OCI-LY7 (cell line): Measurements from ENCODE around the gene C1orf56. TPM values are rescaled to one million over a fixed set of nuclear protein-coding genes. Genes with fewer than 3 reads are reported as not detected.

Source experiments
- BruUV-seq: library from RNA; stranded (reverse); fragments of 400-500 nt; replicated peaks from 2 replicates; lab custom pipeline; 2021; lab: Mats Ljungman, UMichigan
- CTCF ChIA-PET: fragments of 300-600 bp; sonication (Branson Sonifier 250); formaldehyde crosslinking; loops from one replicate; lab custom pipeline; 2022; ENCODE audit warnings: antibody characterized with exemption; ENCODE audit not compliant: unreplicated experiment; lab: Charles Lee
- POLR2A ChIA-PET: fragments of 300-600 bp; sonication (Branson Sonifier 250); formaldehyde crosslinking; loops from one replicate; lab custom pipeline; 2022; ENCODE audit warnings: antibody characterized with exemption; lab: Charles Lee
- DNase-seq: peaks from one replicate; pipeline ENCODE4 v3.0.0-alpha.2; 2015; ENCODE audit warnings: low spot score
- H2AFZ ChIP-seq: fragments of 200-600 bp; sonication (generic), shearing (Covaris generic); 2 replicates; pipeline ENCODE4 v1.6.1; 2014; ENCODE audit warnings: mild to moderate bottlenecking, antibody characterized with exemption, low read length, moderate library complexity
- H3K27ac ChIP-seq: fragments of 200-600 bp; sonication (generic); 2 replicates; pipeline ENCODE4 v1.5.1; 2014; ENCODE audit warnings: mixed run types, low read depth, mild to moderate bottlenecking, moderate library complexity, low read length, inconsistent platforms; ENCODE audit not compliant: poor library complexity, severe bottlenecking
- H3K36me3 ChIP-seq: fragments of 200-600 bp; sonication (generic); 2 replicates; pipeline ENCODE4 v1.6.1; 2014; ENCODE audit warnings: mild to moderate bottlenecking, antibody characterized with exemption, low read length, moderate library complexity, mixed read lengths; ENCODE audit not compliant: insufficient read depth
- H3K4me1 ChIP-seq: fragments of 200-600 bp; sonication (generic); 2 replicates; pipeline ENCODE4 v1.5.1; 2014; ENCODE audit warnings: mild to moderate bottlenecking, low read length; ENCODE audit not compliant: insufficient read depth, poor library complexity, severe bottlenecking
- H3K4me2 ChIP-seq: fragments of 200-600 bp; sonication (generic); 2 replicates; pipeline ENCODE4 v1.6.1; 2014; ENCODE audit warnings: mild to moderate bottlenecking, low read length
- H3K4me3 ChIP-seq: fragments of 200-600 bp; sonication (generic); 2 replicates; pipeline ENCODE4 v1.5.1; 2014; ENCODE audit warnings: mild to moderate bottlenecking, low read depth, low read length; ENCODE audit not compliant: poor library complexity, severe bottlenecking
- H3K79me2 ChIP-seq: fragments of 200-600 bp; sonication (generic); 2 replicates; pipeline ENCODE4 v1.6.1; 2016; ENCODE audit warnings: low read depth, mild to moderate bottlenecking, low read length, moderate library complexity, mixed read lengths; ENCODE audit not compliant: insufficient read depth
- H3K9me2 ChIP-seq: fragments of 200-600 bp; sonication (generic); 2 replicates; pipeline ENCODE4 v1.6.1; 2016; ENCODE audit warnings: mild to moderate bottlenecking, low read length, mixed read lengths; ENCODE audit not compliant: insufficient read depth
- H3K9me3 ChIP-seq: fragments of 200-600 bp; sonication (generic); 2 replicates; pipeline ENCODE4 v1.6.1; 2014; ENCODE audit warnings: mild to moderate bottlenecking, mixed run types, low read length, mixed read lengths
- H4K20me1 ChIP-seq: fragments of 200-600 bp; sonication (generic); 2 replicates; pipeline ENCODE4 v1.6.1; 2014; ENCODE audit warnings: mild to moderate bottlenecking, antibody characterized with exemption, low read length, moderate library complexity, mixed read lengths; ENCODE audit not compliant: insufficient read depth
- EZH2phosphoT487 ChIP-seq: fragments of 200-600 bp; sonication (generic); IDR thresholded peaks from 2 replicates; pipeline ENCODE4 v1.6.1; 2018; ENCODE audit warnings: low read depth, borderline replicate concordance, mild to moderate bottlenecking, mixed run types, antibody characterized with exemption, low read length, moderate library complexity, mixed read lengths
- intact Hi-C: fragments of 100-400 bp; cut with micrococcal nuclease; formaldehyde crosslinking; loops from one replicate; pipeline ENCODE4 v1.10.0; 2022; ENCODE audit not compliant: unreplicated experiment
- total RNA-seq, 2 experiments: library from RNA; depleted of rRNA in 1 of 2; stranded (reverse); fragments of >200 nt in 1 of 2; shearing (Covaris generic) in 1 of 2; gene quantifications; 2 replicates each; pipeline ENCODE4 v1.2.3, GENCODE V29; 2014 to 2022
- TF ChIP-seq, protein P1 (sequence below): fragments of 200-600 bp; sonication (generic); conservative IDR thresholded peaks from 2 replicates; pipeline ENCODE4 v1.5.1; 2014; ENCODE audit warnings: mild to moderate bottlenecking, antibody characterized with exemption, low read length, moderate library complexity, mixed read lengths

Gene C1orf56
- total RNA-seq, 2 experiments from 2014 or later, result 0.25 TPM; not detected in 1

GRCh38 chr1:151060007-151060656, 12.6 kb downstream of the C1orf56 start, which contains the start of gene MLLT11:
TSS of gene MLLT11 (plus strand) at chr1:151060397. CDS start at chr1:151067225, 6,828 bp downstream.
- CTCF ChIA-PET, result interaction anchor here (1.3 to 1.7 kb wide), 2 partner anchors 11 to 96 kb away, joined by 4 to 6 read pairs; partner anchors contain the start of genes GABPB2 and TNFAIP8L2
- H2AFZ ChIP-seq, result peak within 1 kb of the TSS; percentile 77
- H3K4me1 ChIP-seq, result peaks cover 38% of the 10 kb centered on the region
- no peak for TF ChIP-seq EZH2phosphoT487
- TF ChIP-seq, protein P1, sequence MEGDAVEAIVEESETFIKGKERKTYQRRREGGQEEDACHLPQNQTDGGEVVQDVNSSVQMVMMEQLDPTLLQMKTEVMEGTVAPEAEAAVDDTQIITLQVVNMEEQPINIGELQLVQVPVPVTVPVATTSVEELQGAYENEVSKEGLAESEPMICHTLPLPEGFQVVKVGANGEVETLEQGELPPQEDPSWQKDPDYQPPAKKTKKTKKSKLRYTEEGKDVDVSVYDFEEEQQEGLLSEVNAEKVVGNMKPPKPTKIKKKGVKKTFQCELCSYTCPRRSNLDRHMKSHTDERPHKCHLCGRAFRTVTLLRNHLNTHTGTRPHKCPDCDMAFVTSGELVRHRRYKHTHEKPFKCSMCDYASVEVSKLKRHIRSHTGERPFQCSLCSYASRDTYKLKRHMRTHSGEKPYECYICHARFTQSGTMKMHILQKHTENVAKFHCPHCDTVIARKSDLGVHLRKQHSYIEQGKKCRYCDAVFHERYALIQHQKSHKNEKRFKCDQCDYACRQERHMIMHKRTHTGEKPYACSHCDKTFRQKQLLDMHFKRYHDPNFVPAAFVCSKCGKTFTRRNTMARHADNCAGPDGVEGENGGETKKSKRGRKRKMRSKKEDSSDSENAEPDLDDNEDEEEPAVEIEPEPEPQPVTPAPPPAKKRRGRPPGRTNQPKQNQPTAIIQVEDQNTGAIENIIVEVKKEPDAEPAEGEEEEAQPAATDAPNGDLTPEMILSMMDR, result peak; percentile 64
- peaks cover 14% of the 10 kb centered on the region; the same call in 1 of the 2 replicates for H4K20me1 ChIP-seq
- no TSS peak for BruUV-seq
- H3K4me2 ChIP-seq, result peak within 1 kb of the TSS; percentile 85
- no peaks in the 10 kb centered on the region for H3K9me3 ChIP-seq
- H3K4me3 ChIP-seq, result peak within 1 kb of the TSS; percentile 92
- intact Hi-C loops, result no loop called here
- peak; percentile 72 for DNase-seq
- peaks cover 32% of the 10 kb centered on the region for H3K36me3 ChIP-seq
- POLR2A ChIA-PET, result interaction anchor here (0.6 to 2.7 kb wide), 7 partner anchors 8 to 152 kb away, joined by 3 to 8 read pairs (median 3); partner anchors contain the start of gene ANXA9
- H3K9me2 ChIP-seq, result no peaks in the 10 kb centered on the region
- H3K27ac ChIP-seq, result peak within 1 kb of the TSS; percentile 68
- H3K79me2 ChIP-seq, result peaks cover 65% of the 10 kb centered on the region

- BruUV-seq, result TSS peak; percentile 73
- no peak for TF ChIP-seq EZH2phosphoT487
- TF ChIP-seq, protein P1, result no peak
- Histone ChIP-seq H3K9me2 (no peaks in the 10 kb centered on the region), H2AFZ (peak overlapping the region; percentile 77), H3K79me2 (peaks cover 61% of the 10 kb centered on the region), H4K20me1 (peaks cover 14% of the 10 kb centered on the region; the same call in 1 of the 2 replicates), H3K4me1 (peaks cover 38% of the 10 kb centered on the region), H3K27ac (peak overlapping the region; percentile 68), H3K4me2 (peak overlapping the region; percentile 85), H3K4me3 (peak overlapping the region; percentile 92), H3K9me3 (no peaks in the 10 kb centered on the region), H3K36me3 (peaks cover 32% of the 10 kb centered on the region)
- no peak for DNase-seq
- ChIA-PET CTCF (interaction anchor here (1.3 to 1.7 kb wide), 2 partner anchors 11 to 96 kb away, joined by 4 to 6 read pairs; partner anchors contain the start of genes GABPB2 and TNFAIP8L2), POLR2A (interaction anchor here (0.5 to 2.7 kb wide), 6 partner anchors 9 to 151 kb away, joined by 3 to 8 read pairs (median 4); partner anchors contain the start of gene BNIPL)
- intact Hi-C loops, result no loop called here
Measured at GRCh38 chr1:151060657-151061421, 13.3 kb downstream of the C1orf56 start.
